ENCODE data around the gene TMEM11.

DNA sequence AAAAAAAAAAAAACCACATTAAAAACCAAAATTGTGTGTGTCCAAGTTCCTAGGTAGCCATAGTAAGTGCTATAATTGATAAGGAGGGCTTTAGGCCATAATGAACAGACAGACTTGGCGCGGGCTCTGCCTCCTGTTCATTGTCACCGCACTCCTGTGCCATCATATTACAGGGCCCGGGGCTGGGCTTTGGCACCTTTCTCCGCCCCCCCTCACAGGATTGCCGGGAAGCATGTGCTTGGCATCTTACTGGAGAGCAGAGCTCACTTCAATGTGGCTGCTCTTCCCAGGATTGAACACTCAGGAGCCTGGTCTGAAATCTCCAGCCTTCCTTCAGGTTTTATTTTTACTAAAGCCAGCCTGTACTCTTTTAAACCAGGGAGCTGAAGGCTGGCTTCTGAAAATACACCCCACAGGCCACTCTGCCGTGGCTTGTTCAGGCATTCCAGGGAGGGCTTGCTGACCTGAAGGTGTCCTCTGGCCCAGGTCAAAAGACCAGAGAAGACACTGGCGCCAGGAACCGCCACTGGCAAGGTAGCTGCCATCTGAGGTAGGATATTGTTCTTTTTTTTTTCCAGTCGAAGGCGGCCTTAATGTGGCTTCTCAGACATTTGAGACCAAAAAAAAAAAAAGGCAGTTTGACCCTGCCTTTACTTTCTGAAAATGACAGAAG is 47.9 kb downstream of the TMEM11 start:
- TF ChIP-seq, protein P1, sequence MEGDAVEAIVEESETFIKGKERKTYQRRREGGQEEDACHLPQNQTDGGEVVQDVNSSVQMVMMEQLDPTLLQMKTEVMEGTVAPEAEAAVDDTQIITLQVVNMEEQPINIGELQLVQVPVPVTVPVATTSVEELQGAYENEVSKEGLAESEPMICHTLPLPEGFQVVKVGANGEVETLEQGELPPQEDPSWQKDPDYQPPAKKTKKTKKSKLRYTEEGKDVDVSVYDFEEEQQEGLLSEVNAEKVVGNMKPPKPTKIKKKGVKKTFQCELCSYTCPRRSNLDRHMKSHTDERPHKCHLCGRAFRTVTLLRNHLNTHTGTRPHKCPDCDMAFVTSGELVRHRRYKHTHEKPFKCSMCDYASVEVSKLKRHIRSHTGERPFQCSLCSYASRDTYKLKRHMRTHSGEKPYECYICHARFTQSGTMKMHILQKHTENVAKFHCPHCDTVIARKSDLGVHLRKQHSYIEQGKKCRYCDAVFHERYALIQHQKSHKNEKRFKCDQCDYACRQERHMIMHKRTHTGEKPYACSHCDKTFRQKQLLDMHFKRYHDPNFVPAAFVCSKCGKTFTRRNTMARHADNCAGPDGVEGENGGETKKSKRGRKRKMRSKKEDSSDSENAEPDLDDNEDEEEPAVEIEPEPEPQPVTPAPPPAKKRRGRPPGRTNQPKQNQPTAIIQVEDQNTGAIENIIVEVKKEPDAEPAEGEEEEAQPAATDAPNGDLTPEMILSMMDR (conservative IDR thresholded peaks at IDR 0.05; ENCODE audit: low read length), result no peak
- no peak for TF ChIP-seq EZH2phosphoT487 (IDR thresholded peaks at IDR 0.05; ENCODE audit: borderline replicate concordance, low read depth, low read length)
